ENCODE results near the gene CDK11B. TPM values are rescaled to one million over a fixed set of nuclear protein-coding genes. Genes with fewer than 3 reads are reported as not detected.

Gene CDK11B
- total RNA-seq: 3.8 and 4.1 TPM in 2 replicates

DNA sequence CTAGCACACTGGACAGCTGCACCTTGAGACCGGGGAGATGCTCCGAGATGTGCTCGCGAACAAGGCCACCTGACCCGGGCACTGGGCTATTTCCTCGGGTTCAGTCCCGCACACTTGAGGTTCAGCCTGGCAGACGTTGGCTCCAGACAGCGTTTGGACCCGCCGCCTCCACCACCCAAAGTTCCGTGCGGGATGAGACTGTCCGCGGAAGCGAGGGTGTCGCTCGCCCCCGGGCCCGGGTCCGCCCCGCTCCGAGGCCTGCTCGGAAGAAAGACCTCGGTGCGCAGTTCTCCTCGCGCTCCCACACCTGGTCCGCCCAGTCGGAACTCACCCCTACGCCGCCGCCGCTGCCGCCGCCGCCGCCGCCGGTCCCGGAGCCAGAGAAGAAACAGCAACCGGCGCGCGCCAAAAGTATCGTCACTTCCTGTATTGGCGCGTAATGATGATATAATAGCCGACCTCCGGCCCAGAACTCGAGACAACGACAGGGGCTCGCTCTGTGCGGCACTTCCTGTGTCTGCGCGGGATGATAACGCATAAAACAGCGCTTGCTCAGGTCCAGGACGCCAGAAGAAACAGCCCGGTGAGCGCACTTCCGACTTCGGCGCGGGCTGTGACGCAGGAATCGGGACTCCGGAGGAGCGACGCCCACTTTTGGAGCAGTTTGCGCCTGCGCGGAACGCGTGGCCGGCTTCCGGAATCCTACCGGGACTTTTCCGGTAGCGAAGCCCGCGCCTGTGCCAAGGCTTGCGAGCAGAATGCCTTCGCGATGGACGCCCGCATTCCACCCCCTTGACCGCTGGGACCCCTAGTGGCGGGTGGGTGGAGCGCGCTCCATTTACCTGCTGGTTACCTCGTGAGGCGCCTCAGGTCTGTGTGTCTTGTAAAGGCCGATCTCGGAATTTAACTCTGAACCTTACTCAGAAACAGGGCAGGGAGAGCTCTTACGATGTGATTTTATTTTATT is at the start of gene CDK11B:
Gene CDK11B (minus strand): TSS at position 422 of the 967 bp plus-strand sequence. CDS start 1,519 bp downstream, outside the sequence.

DNA sequence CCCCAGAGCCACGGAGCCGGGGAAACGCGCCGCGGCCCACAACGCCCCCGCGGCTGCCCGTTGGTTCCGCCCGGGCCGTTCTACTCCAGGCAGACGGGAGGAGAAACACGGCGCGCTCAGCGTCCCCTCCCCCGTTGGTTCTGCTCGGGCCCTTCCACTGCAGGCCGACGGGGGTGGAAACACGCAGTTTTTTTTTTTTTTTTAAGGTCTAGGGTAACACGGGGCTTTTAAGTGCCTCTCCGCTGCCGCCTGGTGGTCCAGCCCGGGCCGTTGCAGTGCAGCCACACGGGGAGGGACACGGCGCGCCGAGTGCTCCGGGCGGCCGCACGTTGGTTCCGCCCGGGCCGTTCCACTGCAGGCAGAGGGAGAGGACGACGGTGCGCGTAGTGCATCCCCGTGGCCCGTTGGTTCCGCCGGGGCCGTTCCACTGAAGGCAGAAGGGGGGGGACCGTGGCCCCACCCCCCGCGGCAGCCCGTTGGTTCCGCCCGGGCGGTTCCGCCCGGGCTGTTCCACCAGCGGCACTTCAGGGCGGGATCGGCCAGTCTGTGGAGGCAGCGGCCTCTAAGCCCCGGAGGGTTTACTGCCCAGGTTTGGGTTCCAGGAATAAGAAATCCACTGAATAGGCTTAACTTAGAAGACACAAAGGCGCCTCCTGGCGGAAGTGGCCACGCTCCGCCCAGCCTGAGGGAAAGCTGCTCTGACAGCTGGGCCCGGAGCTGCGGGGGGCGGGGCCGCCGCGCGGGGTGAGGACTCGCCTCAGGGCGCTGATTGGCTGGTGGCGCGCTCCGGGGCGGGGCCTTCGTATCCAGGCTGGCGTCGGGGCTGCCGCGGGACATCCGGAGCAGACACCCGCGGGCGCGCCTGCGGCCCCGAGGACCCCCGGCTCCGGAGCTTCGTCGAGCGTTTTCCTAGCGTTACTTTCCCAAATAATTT is 34.2 kb upstream of the CDK11B start, which contains the start of gene SLC35E2B:
Gene SLC35E2B (minus strand): TSS at position 82 of the 934 bp plus-strand sequence. CDS start 16,096 bp downstream, outside the sequence.

DNA sequence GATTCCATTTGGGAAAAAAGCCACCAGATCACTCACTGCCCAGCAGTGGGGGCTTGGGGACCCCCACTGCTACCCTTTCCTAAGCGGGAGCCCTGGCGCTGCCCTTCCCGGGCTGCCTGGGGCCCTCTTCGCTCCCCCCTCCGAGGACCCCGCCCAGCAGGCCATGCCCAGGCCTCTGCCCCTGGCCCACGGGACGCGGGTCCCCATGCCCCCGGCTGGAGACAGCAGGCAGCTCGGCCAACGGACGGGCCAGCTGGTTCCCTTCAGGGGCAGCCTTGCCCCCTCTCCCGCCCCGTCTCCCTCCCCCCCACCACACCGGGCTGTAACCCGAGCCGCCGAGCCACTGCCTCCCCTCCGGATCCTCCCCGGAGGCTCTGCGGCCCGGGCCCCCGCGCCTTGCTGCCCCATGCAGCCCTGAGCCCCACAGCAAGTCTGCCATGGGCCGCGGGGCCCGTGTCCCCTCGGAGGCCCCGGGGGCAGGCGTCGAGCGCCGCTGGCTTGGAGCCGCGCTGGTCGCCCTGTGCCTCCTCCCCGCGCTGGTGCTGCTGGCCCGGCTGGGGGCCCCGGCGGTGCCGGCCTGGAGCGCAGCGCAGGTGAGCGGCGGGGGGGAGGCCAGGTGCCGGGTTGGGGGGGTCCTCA is 26.9 kb downstream of the CDK11B start, which contains the start of gene MMP23B:
Gene MMP23B (plus strand): TSS at position 392 of the 639 bp plus-strand sequence. CDS start 46 bp downstream, at position 438.

DNA sequence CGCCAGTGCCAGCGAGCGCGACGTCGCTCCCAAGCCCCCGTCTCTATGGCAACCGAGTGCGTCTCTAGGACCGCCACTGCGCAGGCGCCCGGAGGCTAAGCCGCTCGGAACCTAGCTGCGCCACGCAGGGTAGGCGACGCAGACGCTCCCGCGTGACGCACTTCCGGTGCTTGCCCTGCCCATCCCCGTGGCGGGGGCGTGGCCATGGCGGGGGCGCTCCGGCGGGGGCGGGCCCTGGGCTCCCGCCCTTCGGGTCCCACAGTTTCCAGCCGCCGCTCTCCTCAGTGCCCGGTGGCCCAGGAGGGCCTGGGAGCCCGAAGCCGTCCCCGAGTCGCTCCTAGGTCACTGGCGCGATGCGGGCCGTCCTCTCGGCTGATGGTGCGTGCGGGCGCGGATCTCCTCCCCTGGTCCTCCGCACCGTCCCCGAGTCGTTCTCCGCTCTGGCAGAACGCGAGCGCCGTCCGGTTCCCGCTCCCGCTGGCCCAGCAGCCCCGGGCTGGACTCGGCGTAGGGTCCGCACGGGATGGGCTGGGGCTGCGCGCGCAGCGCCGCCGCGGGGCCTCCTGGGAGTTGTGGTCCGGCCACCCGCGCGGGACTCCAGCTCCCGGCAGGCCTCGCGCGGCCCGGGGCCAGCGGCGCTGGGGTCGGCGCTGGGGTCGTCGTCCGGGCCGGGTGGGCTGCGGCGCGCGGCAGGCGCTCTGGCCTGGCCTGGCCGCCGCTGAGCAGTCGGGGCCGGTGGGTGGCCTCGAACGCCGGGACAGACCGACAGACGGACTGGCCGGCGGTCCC is 43.4 kb downstream of the CDK11B start, which contains the start of gene MIB2:
Gene MIB2 (plus strand): TSS at position 245 of the 789 bp plus-strand sequence. CDS start 7,953 bp downstream, outside the sequence.

DNA sequence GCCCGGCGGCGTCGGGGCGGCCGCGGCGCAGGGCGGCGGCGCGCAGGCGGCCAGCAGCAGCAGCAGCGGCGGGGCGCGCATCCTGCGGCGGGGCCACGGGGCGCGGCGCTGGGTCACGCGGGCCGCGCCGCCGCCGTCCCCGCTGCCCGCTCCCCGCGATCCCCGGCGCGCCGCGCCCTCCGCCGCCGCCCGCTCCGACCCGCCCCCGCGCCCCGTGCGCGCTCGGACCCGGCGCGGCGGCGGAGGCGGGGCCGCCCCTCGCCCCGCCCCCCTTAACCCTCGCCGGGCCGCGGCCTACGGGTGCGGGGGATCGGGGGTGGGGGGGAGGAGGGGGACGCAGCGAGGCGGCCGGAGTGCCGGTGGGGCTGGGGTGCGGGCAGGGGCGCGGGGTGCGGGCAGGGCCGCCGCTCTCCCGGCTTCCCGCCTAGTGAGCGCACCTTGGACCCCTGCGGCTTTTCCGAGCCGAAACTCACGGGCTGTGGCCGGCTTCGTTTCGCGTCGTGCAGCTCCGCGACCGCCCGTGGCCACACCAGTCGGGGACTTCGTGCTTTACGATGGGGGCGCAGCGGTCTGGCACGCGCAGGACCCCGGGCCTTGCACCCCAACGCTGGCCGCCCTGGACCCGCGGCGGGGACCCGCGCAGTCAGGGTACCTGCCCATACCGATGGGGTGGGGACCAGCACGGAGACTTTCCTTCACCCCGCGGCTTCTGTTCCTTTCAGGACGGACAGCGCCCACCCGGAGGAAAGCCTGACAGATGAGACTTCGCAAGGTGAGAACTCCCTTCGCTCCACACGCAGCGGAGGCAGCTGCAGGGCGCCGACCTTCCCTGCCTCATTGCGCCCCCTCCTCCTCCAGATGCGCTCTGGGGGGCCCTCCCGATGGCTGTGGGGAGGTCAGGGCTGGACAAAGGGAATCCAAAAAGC is 58.6 kb downstream of the CDK11B start, which contains the start of gene FNDC10:
Gene FNDC10 (minus strand): TSS at position 201 of the 926 bp plus-strand sequence. CDS start 120 bp downstream, at position 81.

Other genes with a start within 250 kb of the CDK11B start
- gene ANKRD65, start 237.7 kb downstream of the CDK11B start, total RNA-seq: 11.6 and 15.1 TPM in 2 replicates
- gene VWA1, start 223.3 kb downstream of the CDK11B start, total RNA-seq: 13.0 and 14.1 TPM in 2 replicates
- gene ATAD3C, start 209.3 kb downstream of the CDK11B start, total RNA-seq: not detected in 2 replicates
- 13.0 and 22.4 TPM in 2 replicates for gene ATAD3B, start 187.2 kb downstream of the CDK11B start, total RNA-seq
- gene ATAD3A, start 146.8 kb downstream of the CDK11B start, total RNA-seq: 25.2 and 41.0 TPM in 2 replicates
- gene TMEM240, start 118.4 kb downstream of the CDK11B start, total RNA-seq: not detected in 2 replicates
- 90.4 and 95.9 TPM in 2 replicates for gene SSU72, start 84.1 kb downstream of the CDK11B start, total RNA-seq
- gene FNDC10, start 58.9 kb downstream of the CDK11B start, total RNA-seq: 0.64 and 2.4 TPM in 2 replicates
- gene MIB2, start 43.5 kb downstream of the CDK11B start, total RNA-seq: 91.3 and 99.5 TPM in 2 replicates
- gene MMP23B, start 26.8 kb downstream of the CDK11B start, total RNA-seq: 0.64 and 2.2 TPM in 2 replicates
- gene SLC35E2B, start 33.8 kb upstream of the CDK11B start, total RNA-seq: 11.6 and 16.4 TPM in 2 replicates
- 3.4 and 14.2 TPM in 2 replicates for gene CDK11A, start 65.4 kb upstream of the CDK11B start, total RNA-seq
- gene NADK, start 119.5 kb upstream of the CDK11B start, total RNA-seq: 44.8 and 46.5 TPM in 2 replicates
- gene GNB1, start 232.1 kb upstream of the CDK11B start, total RNA-seq: 91.6 and 113 TPM in 2 replicates